IPS-20b (cell line): ENCODE data around the gene EFNA4.

ENCODE experiments used
- H3K27ac ChIP-seq: one replicate; pipeline ENCODE4 v1.5.1; 2013; ENCODE audit warnings: low read length
- H3K27me3 ChIP-seq: 2 replicates; pipeline ENCODE4 v1.6.1; 2013; ENCODE audit warnings: mild to moderate bottlenecking, low read length, inconsistent platforms; ENCODE audit not compliant: insufficient read depth
- H3K36me3 ChIP-seq: 2 replicates; pipeline ENCODE4 v1.6.1; 2013; ENCODE audit warnings: low read depth, mild to moderate bottlenecking, inconsistent platforms, low read length, moderate library complexity; ENCODE audit not compliant: insufficient read depth
- H3K4me1 ChIP-seq: 2 replicates; pipeline ENCODE4 v1.6.1; 2013; ENCODE audit warnings: mild to moderate bottlenecking, control low read depth, inconsistent platforms, low read length, moderate library complexity; ENCODE audit not compliant: insufficient read depth
- H3K4me3 ChIP-seq: 2 replicates; pipeline ENCODE4 v1.5.1; 2013; ENCODE audit warnings: mild to moderate bottlenecking, low read length, inconsistent platforms
- H3K9ac ChIP-seq: 2 replicates; pipeline ENCODE4 v1.6.1; 2013; ENCODE audit warnings: low read depth, mild to moderate bottlenecking, inconsistent platforms, low read length, moderate library complexity
- H3K9me3 ChIP-seq: 2 replicates; pipeline ENCODE4 v1.6.1; 2013; ENCODE audit warnings: mild to moderate bottlenecking, low read depth, low read length, inconsistent platforms; ENCODE audit not compliant: insufficient read depth

Gene EFNA4

GRCh38 chr1:155086856-155087535 is 23.5 kb downstream of the EFNA4 start:
- Histone ChIP-seq H3K27me3 (peaks cover 31% of the 10 kb centered on the region), H3K9ac (no peak overlapping the region), H3K4me3 (no peak overlapping the region), H3K36me3 (no peaks in the 10 kb centered on the region), H3K9me3 (no peaks in the 10 kb centered on the region), H3K4me1 (peaks cover 9% of the 10 kb centered on the region; the same call in 1 of the 2 replicates), H3K27ac (no peak overlapping the region)

DNA sequence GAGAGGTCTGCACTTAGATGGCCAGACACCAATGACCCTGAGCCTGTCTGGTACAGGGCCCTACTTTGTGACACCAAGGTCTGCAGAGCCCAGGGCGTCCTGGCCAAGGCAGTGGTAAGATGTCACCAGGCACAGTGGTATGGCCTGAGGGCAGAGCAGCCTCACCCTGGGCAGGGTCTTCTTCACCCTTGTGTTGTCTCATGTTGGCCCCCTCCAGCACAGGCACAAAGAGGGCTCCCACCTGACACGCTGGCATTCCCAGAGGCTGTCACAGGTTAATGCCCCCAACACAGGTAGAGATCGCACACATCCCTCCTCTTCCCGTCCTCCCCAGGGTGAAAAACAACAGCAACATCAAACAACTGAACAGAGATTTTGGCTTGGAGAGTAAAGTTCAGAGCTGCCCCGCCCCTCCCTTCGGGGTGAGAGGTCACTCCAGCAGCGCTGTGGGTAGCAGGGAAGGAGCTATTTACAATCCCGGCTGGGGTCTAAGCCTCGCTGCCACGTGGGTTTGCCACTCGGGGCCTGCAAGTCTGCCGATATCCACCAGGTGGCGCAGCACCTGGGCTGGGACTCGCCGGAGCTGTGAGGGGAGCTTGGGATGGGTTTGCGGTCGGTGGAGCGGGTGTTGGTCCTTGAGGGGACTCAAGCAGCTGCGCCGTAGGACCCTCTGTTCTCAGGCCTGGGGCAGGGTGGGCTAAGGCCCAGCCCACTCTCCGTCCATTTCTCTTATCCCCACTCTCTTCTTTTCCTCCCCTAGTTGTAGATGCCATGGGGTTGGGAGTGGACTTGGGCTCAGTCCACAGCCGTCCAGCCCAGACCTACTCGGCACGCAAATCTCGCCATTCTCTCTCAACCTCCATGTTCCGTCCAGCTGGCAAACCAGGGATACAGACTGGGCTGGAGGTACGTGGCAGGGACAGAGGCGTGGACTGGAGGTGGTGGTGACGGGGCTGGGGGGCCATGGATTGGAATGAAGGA is 27.8 kb downstream of the EFNA4 start:
- Histone ChIP-seq H3K9me3 (no peaks in the 10 kb centered on the region), H3K36me3 (no peaks in the 10 kb centered on the region), H3K27ac (no peak overlapping the region), H3K27me3 (peaks cover 15% of the 10 kb centered on the region), H3K9ac (no peak overlapping the region), H3K4me3 (peak overlapping the region; percentile 33; the same call in 1 of the 2 replicates), H3K4me1 (peaks cover 7% of the 10 kb centered on the region; the same call in 1 of the 2 replicates)

DNA sequence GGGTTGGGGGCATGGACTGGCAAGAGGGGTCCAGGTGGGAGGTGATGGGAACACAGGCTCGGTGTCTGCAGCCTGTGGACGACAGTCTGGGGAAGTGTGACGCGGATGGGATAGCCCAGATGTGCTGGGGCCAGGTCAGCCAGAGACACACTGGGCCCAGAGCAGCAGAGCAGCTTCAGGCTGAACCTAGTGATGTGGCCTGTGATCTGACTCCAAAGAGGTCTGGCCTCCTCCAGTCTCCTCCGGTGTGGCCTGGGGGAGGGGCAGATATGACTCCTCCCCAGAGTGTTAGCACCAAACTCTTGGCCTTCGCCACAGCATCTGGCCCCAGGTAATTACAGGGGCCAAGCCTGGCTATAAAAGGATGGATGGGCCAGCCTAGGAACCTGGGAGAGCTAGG is 28.6 kb downstream of the EFNA4 start:
- Histone ChIP-seq H3K9me3 (no peaks in the 10 kb centered on the region), H3K9ac (no peak overlapping the region), H3K36me3 (no peaks in the 10 kb centered on the region), H3K27me3 (peaks cover 15% of the 10 kb centered on the region), H3K4me1 (0 out of 2 replicates have a peak, but pooled peaks cover 5% of the 10 kb centered on the region), H3K27ac (no peak overlapping the region), H3K4me3 (no peak overlapping the region)

- Histone ChIP-seq H3K9ac (no peak overlapping the region), H3K27ac (no peak overlapping the region), H3K4me3 (no peak overlapping the region), H3K36me3 (no peaks in the 10 kb centered on the region), H3K4me1 (0 out of 2 replicates have a peak, but pooled peaks cover 3% of the 10 kb centered on the region), H3K27me3 (peaks cover 15% of the 10 kb centered on the region), H3K9me3 (no peaks in the 10 kb centered on the region)
These were observed 29.1 kb downstream of the EFNA4 start for GRCh38 chr1:155092641-155093040.

GRCh38 chr1:155093911-155094621 is 30.5 kb downstream of the EFNA4 start:
- no peak overlapping the region for H3K4me3 ChIP-seq
- peaks cover 15% of the 10 kb centered on the region for H3K27me3 ChIP-seq
- 0 out of 2 replicates have a peak, but pooled peaks cover 3% of the 10 kb centered on the region for H3K4me1 ChIP-seq
- H3K27ac ChIP-seq = no peak overlapping the region
- no peaks in the 10 kb centered on the region for H3K36me3 ChIP-seq
- H3K9me3 ChIP-seq = no peaks in the 10 kb centered on the region
- peak overlapping the region; percentile 29; the same call in 1 of the 2 replicates for H3K9ac ChIP-seq

GRCh38 chr1:155094622-155094948 is 31.0 kb downstream of the EFNA4 start:
- H3K36me3 ChIP-seq = no peaks in the 10 kb centered on the region
- H3K27me3 ChIP-seq = peaks cover 15% of the 10 kb centered on the region
- 0 out of 2 replicates have a peak, but pooled peaks cover 3% of the 10 kb centered on the region for H3K4me1 ChIP-seq
- H3K27ac ChIP-seq = no peak overlapping the region
- no peak overlapping the region for H3K4me3 ChIP-seq
- H3K9ac ChIP-seq = no peak overlapping the region
- H3K9me3 ChIP-seq = no peaks in the 10 kb centered on the region

DNA sequence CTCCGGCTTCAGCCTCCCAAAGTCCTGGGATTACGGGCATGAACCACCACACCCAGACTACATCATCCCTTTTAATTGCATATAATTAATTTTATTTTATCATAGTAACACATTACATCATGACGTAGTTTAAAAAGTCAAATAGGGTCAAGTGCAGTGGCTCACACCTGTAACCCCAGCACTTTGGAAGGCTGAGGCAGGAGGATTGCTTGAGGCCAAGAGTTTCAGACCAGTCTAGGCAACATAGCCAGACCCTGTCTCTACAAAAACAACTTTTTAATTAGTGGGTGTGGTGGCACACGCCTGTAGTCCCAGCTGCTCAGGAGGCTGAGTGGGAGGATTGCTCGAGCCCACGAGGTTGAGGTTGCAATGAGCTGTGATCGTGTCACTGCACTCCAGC is 35.8 kb downstream of the EFNA4 start:
- H3K27ac ChIP-seq = no peak overlapping the region
- no peaks in the 10 kb centered on the region for H3K27me3 ChIP-seq
- H3K36me3 ChIP-seq = no peaks in the 10 kb centered on the region
- H3K9me3 ChIP-seq = no peaks in the 10 kb centered on the region
- H3K4me1 ChIP-seq = no peaks in the 10 kb centered on the region
- H3K9ac ChIP-seq = no peak overlapping the region
- H3K4me3 ChIP-seq = no peak overlapping the region

DNA sequence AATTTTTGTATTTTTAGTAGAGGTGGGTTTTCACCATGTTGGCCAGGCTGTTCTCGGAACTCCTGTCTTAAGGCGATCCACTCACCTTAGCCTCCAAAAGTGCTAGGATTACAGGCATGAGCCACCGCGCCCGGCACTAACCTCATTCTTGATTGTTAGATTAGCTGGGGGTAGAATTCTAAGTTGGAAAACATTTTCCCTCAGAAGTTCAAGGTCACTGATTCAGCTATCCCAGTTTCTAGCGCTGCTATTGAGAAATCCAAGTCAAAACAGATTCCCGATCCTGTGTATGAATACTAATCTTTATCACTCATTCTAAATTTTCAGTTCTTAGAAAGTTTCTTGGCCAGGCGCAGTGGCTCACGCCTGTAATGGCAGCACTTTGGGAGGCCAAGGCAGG is 39.8 kb downstream of the EFNA4 start:
- no peaks in the 10 kb centered on the region for H3K36me3 ChIP-seq
- H3K9me3 ChIP-seq = no peaks in the 10 kb centered on the region
- H3K27ac ChIP-seq = no peak overlapping the region
- no peaks in the 10 kb centered on the region for H3K4me1 ChIP-seq
- no peaks in the 10 kb centered on the region; the same call in 1 of the 2 replicates for H3K27me3 ChIP-seq
- H3K4me3 ChIP-seq = no peak overlapping the region
- no peak overlapping the region for H3K9ac ChIP-seq

- H3K4me1 ChIP-seq = no peaks in the 10 kb centered on the region
- no peaks in the 10 kb centered on the region for H3K36me3 ChIP-seq
- no peaks in the 10 kb centered on the region for H3K9me3 ChIP-seq
- no peak overlapping the region for H3K27ac ChIP-seq
- no peak overlapping the region for H3K4me3 ChIP-seq
- no peaks in the 10 kb centered on the region; the same call in 1 of the 2 replicates for H3K27me3 ChIP-seq
- H3K9ac ChIP-seq = no peak overlapping the region
These were observed 41.3 kb downstream of the EFNA4 start for GRCh38 chr1:155104605-155105534.

GRCh38 chr1:155105604-155106011 is 42.1 kb downstream of the EFNA4 start:
- Histone ChIP-seq H3K4me1 (no peaks in the 10 kb centered on the region), H3K27ac (no peak overlapping the region), H3K9me3 (no peaks in the 10 kb centered on the region), H3K4me3 (no peak overlapping the region), H3K27me3 (no peaks in the 10 kb centered on the region; the same call in 1 of the 2 replicates), H3K9ac (no peak overlapping the region), H3K36me3 (no peaks in the 10 kb centered on the region)
